ENCODE data around the gene ALKBH3.

ALKBH3 gene

GRCh38 chr11:43892851-43893250 lies 12.2 kb downstream of the ALKBH3 start:
- no peak for DNase-seq (ENCODE audit: low read depth in 2 of 2, low spot score in 1 of 2)

DNA sequence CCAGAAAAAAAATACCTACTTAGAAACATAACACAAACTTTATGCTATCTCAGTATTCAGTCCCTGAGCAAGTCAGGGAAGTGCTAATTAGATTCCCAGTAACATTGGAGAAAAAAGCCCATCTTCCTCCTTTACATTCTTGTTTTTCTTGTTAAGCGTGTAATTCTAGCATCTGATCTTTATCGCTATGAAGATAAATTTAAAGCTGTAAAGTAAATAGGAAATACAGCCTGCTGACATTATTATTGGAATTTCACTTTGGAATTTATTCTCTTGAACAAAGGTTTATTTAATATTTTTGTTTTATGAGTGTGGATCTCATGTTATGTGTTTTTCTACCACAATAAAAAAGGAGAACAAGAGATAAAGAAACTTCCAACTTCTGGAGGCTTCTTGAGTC lies 13.9 kb downstream of the ALKBH3 start:
- DNase-seq (ENCODE audit: low read depth in 2 of 2, low spot score in 1 of 2) = no peak

- no peak for DNase-seq (ENCODE audit: low read depth in 2 of 2, low spot score in 1 of 2)
Measured at GRCh38 chr11:43895601-43896000, 15.0 kb downstream of the ALKBH3 start.

GRCh38 chr11:43898574-43898973 lies 17.9 kb downstream of the ALKBH3 start:
- no peak for DNase-seq (ENCODE audit: low read depth in 2 of 2, low spot score in 1 of 2)

DNA sequence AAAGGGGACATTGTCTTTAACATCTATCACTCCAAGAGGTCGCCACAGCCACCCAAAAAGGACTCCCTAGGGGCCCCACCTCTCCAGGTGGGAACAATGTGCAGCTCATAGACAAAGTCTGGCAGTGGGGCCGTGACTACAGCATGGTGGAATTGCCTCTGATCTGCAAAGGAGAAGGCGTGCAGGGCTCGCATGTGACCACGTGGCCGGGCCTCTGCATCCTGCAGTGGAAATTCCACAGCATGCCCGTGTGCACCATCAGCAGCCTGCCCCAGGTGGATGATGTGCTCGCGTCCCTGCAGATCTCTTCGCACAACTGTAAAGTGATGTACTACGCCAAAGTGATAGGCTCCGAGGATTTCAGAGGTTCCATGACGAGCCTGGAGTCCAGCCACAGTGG lies 18.5 kb downstream of the ALKBH3 start:
- no peak for DNase-seq (ENCODE audit: low read depth in 2 of 2, low spot score in 1 of 2)

DNA sequence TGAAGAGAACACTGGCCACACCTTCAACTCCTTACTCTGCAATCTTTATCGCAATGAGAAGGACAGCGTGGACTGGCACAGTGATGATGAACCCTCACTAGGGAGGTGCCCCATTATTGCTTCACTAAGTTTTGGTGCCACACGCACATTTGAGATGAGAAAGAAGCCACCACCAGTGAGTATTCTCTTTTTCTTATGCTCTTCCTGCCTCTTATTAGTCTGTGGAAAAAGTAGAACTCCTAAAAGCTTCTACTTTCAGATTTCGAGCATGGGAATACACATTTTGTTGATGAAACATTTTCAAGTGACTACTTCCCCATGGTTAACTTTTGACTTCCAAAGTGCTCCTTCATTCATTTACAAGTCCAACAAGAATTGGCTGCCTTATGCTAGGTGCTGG lies 20.9 kb downstream of the ALKBH3 start:
- no peak for DNase-seq (ENCODE audit: low read depth in 2 of 2, low spot score in 1 of 2)

DNA sequence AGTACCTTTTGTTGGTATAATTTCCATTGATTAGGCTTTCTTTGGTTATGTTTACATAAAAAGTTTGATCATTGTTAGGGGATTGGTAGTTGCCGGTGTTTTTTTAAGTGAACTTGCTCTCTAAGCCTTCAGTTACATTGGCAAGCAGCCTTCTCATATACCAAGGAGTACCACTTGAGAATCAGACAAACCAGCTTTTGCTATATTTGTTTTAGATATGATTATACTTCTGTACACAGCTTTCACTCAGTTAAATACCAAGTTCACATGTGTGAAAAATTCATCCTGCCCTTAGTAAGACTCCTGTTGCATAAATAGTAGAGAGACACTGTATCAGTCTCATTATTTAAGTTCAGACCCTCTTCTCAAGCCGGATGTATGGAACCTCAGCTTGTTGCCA lies 22.4 kb downstream of the ALKBH3 start:
- no peak for DNase-seq (ENCODE audit: low read depth in 2 of 2, low spot score in 1 of 2)

DNA sequence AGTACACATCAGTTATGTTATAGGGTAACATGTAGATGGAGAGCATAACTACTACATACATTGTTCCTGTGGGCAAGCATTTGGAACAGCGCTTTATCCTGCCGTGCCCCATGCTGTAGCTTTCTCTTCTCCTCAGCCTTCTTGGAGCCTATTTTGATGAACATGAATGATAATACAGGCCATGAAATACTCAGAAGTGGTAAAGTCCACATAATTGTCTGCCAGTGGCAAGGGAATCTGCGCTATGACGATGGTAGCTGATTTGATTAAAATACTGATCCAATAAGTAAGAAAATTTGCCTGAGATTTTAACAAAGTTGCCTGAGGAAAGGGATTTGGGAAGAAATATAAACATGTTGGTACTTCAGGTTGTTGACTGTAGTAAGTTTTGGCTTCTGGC lies 23.3 kb downstream of the ALKBH3 start:
- no peak for DNase-seq (ENCODE audit: low read depth in 2 of 2, low spot score in 1 of 2)

DNA sequence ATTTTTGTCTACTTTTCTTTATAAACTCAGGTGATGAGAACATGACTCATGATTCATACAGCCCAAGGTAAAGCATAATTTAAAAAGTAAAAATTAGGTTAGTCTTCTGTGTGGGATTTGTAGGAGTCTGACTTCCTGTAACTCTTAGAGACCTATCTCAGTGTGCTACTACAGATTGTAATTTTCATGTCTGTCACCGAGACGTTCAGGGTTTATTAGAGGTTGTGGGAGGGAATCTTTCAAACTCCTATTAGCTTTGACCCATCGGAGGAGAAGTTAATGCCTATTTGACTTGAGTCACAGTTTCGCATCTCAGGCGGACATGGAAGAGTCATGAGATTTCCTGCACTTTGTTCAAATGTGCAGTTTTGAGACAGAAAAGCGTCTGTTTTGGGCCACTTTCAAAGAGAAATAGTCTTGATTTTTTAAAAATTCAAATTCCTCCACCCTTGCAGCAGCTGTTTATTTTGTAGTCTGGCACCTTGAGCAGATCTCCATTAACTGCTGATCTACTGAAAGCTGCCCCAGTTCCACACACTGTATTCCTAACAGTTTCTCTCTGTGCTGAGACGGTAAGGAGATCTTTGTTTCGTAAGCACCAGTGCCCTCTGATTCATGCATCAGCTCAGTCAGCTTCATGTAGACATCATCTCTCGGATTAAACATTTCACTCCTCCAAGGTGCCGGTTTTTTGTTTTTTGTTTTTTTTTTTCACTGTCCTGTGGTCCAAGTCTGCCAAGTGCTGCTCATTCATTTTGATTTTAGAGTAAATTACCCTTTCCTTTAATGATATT lies 24.3 kb downstream of the ALKBH3 start:
- DNase-seq (ENCODE audit: low read depth in 2 of 2, low spot score in 1 of 2) = no peak

- no peak for DNase-seq (ENCODE audit: low read depth in 2 of 2, low spot score in 1 of 2)
Measured at GRCh38 chr11:43905813-43906241, 25.2 kb downstream of the ALKBH3 start.

DNA sequence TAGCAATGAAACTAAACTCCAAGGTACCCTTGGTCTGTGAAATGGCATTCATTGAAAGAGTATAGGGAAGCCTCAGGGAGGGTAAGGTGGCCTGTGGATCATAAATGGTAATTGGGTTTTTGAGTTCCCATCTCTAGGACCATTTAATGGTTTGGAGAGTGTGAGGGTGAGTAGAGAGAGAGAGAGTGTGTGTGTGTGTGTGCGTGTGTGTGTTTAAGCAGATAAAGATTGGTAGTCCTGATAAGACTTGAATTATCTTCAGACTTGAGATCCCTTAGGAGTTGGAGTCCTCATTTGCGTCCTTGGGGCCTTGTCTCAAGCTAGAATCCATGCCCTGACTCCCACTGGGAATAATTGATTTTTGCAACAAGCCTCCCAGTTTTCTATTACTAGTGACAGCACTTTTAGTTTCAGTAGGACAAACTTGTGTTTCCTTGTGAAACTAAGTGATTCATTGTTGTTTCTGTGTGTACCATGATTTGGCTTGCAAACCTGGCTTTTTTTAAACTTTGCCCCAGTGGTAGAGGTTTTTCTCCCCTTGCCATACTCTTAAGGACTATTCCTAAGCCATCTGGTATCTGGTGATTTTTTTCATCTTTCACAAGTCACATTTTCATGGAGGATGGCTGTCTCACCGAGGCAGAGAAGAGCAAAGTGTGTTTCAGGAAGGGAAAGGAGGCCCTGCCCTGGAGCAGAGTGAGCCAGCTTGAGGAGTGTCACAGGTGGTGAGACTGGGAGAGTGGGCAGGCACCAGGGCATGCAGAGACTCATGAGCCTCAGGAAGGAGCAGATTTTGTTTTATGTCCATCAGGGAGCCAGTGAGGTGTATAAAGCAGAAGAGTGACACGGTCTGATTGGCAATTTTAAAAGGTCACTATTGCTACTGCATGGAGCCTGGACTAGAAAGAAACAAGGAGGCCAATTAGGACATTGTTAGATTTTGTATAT lies 26.7 kb downstream of the ALKBH3 start:
- DNase-seq (ENCODE audit: low read depth in 2 of 2, low spot score in 1 of 2) = no peak

DNA sequence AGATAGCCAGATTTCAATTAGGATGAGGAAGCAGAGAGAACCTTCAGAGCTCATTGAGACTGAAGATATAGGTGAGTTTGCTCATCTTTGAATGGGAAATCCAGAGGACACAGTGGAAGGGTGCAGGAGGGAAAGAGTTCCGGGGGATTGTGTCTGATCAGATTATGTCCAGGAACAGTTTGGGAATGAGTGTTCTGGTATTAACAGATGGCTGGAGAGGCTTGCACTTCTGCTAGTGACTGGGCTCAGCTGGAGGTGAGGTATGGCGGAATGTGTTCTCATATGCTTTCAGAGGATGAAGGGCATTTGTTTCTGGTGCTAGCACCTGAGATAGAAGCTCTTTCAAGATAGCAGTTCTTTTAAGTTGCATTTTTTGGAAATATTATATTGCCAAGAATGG lies 27.6 kb downstream of the ALKBH3 start:
- DNase-seq (ENCODE audit: low read depth in 2 of 2, low spot score in 1 of 2) = no peak

- DNase-seq (ENCODE audit: low read depth in 2 of 2, low spot score in 1 of 2) = no peak
Measured at GRCh38 chr11:43908683-43909082, 28.1 kb downstream of the ALKBH3 start.

- no peak for DNase-seq (ENCODE audit: low read depth in 2 of 2, low spot score in 1 of 2)
Measured at GRCh38 chr11:43913829-43914380, 33.3 kb downstream of the ALKBH3 start.

DNA sequence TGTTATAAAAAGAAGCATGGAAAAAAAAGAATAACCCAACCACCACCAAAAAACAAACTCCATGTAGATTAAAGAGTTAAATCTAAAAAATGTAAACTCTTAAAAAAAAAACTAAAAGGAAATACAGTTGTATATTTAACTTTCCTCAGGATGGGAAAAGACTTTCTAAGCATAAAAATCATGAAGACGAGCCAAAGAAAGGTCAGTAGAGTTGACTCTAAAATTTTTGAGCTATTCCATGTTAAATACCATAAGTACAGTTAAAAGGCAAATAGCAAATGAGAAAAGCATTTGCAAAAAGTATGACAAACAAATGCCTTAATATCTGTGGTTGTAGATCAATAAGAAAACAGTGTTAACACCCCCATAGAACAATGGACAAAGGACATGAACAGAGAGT lies 33.8 kb downstream of the ALKBH3 start:
- no peak for DNase-seq (ENCODE audit: low read depth in 2 of 2, low spot score in 1 of 2)

DNA sequence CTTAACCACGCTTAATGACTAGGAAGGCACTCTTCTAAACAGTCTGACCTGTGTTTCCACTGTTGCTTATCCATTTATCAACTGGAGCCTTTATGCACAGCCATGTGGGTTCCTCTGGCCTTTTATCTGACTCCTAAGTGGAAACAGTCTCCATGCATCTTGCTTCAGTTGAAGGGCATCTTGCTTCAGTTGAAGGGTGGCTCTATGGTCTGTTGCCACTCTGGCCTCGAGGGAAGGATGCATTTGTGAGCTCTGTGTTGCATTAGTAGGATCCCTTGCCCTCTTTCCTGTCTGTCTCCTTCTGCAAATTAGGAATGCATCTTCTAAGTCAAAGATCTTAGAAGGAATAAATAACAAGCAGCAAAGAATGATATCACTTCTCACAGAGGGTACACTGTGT lies 36.0 kb downstream of the ALKBH3 start:
- DNase-seq (ENCODE audit: low read depth in 2 of 2, low spot score in 1 of 2) = no peak

DNA sequence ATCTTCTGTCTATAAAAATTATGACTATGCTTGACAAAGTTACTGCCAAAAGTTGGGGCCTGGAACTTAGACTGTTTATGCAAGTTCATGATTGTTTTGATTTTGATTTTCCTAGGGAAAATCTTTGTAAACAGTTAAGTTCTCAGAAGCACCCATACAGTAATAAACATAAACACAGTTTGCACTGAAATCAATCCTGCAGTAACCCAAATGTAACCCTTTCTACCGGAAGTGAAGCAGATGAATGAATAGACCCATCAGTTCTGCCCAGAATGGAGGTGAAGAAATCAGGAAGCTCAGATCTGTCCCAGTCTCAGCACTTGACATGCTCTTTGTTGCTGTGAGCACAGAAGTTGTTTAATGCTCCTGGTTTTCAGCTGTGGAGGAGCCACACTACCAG lies 37.2 kb downstream of the ALKBH3 start:
- DNase-seq (ENCODE audit: low read depth in 2 of 2, low spot score in 1 of 2) = no peak

DNA sequence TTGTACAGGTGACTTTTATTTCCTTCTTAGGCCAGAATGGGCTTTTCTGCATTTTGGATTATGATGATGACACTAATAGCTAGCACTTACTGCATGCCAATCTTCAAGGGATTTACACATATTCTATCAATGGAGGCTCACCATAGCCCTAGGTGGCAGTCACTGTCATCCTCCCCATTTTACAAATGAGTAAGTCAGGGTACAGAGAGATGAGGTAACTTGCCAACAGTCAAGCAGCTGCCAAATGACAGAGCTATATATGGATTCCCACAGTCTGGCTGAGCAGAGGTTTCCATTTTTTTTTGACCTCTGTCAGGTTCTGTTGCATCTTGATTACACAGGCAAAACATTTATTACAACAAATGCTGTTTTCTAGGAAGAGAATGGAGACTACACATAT lies 38.0 kb downstream of the ALKBH3 start:
- no peak for DNase-seq (ENCODE audit: low read depth in 2 of 2, low spot score in 1 of 2)

DNA sequence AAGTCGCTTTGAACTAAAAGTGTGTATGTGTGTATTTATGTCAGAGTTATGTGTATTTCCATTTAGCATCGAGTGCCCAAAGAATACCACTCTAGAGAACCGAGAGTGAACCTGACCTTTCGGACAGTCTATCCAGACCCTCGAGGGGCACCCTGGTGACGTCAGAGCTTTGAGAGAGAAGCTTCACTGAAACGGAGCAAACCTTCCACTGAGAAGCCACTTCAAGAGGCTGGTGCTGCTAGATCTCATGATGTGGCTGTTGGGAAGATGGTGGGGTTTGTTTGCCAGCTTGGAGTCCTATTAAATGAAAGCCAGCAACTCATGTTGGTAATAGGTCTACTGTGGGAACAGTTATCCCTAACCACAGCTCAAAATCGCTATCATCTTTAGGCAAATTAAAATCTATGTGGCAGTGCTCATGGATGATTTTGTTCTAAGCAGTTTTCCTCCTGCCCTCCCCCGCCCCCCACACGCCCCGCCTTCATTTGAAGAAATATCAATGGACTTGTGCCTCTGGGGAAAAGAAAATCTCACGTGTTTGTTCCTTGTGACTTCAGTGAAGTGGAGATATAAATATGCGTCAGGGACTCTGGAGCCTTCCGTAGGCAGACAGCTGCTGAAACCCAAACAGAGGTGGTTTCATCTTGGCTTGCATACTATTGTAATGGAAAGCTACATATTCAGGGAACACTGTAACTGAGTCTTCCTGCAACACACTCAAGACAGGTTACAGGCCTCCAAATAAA lies 39.4 kb downstream of the ALKBH3 start:
- DNase-seq (ENCODE audit: low read depth in 2 of 2, low spot score in 1 of 2) = no peak

DNA sequence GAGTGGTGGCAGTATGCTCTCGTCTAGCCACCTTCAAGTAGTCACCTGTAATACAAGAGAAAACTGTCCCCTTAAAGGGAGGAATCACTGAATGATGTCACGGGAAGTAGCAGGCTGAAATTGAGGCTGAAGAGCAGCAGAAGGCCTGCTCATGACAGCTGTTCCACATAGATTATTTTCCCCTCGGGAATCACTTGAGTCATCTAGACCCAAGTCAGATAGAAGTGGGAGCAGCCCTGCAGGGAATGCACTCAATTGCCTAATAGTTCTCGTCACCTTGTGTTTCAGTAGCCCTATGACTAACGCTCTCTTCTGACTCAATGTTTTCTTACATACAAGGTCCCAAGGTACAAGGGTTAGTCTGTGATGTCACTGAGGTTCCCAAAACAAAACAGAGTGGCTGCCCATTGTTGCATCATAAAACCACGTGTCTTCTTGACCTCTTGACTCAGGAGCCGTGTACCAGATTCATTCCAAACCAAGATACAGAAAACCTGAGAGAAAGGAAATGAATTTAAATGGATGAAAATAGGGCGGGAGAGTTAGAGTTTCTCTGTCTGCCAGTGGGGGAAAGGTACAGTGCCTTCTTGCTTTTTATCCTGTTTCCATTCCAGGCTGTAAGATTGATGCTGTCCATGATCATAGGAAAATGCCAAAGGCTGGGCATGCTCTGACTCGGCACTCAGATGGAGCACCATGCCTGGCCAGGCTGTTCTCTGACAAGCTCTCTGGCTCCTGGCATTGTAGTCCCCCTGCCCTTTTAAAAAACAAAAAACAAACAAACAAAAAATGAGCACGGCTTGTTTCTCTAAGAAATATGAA lies 40.2 kb downstream of the ALKBH3 start:
- DNase-seq (ENCODE audit: low read depth in 2 of 2, low spot score in 1 of 2) = no peak
